IPS-20b (cell line): ENCODE results near the gene TAS2R19.
"Not testable (repeated sequence)": the region's sequence is repeated elsewhere in the genome, so short reads cannot be mapped to it uniquely, and the experiment has no call there.

Source experiments
- H3K27ac ChIP-seq: one replicate; pipeline ENCODE4 v1.5.1; 2013; ENCODE audit warnings: low read length
- H3K27me3 ChIP-seq: 2 replicates; pipeline ENCODE4 v1.6.1; 2013; ENCODE audit warnings: mild to moderate bottlenecking, low read length, inconsistent platforms; ENCODE audit not compliant: insufficient read depth
- H3K36me3 ChIP-seq: 2 replicates; pipeline ENCODE4 v1.6.1; 2013; ENCODE audit warnings: low read depth, mild to moderate bottlenecking, inconsistent platforms, low read length, moderate library complexity; ENCODE audit not compliant: insufficient read depth
- H3K4me1 ChIP-seq: 2 replicates; pipeline ENCODE4 v1.6.1; 2013; ENCODE audit warnings: mild to moderate bottlenecking, control low read depth, inconsistent platforms, low read length, moderate library complexity; ENCODE audit not compliant: insufficient read depth
- H3K4me3 ChIP-seq: 2 replicates; pipeline ENCODE4 v1.5.1; 2013; ENCODE audit warnings: mild to moderate bottlenecking, low read length, inconsistent platforms
- H3K9ac ChIP-seq: 2 replicates; pipeline ENCODE4 v1.6.1; 2013; ENCODE audit warnings: low read depth, mild to moderate bottlenecking, inconsistent platforms, low read length, moderate library complexity
- H3K9me3 ChIP-seq: 2 replicates; pipeline ENCODE4 v1.6.1; 2013; ENCODE audit warnings: mild to moderate bottlenecking, low read depth, low read length, inconsistent platforms; ENCODE audit not compliant: insufficient read depth

The TAS2R19 gene, protein sequence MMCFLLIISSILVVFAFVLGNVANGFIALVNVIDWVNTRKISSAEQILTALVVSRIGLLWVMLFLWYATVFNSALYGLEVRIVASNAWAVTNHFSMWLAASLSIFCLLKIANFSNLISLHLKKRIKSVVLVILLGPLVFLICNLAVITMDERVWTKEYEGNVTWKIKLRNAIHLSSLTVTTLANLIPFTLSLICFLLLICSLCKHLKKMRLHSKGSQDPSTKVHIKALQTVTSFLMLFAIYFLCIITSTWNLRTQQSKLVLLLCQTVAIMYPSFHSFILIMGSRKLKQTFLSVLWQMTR

GRCh38 chr12:11022520-11022919 is at the start of gene TAS2R19:
TAS2R19 (minus strand) TSS chr12:11022620; CDS start chr12:11022571, 49 bp downstream.
- Histone ChIP-seq H3K36me3 (no peaks in the 10 kb centered on the region), H3K27me3 (no peaks in the 10 kb centered on the region), H3K9me3 (no peaks in the 10 kb centered on the region), H3K27ac (no peak within 1 kb of the TSS), H3K4me1 (no peaks in the 10 kb centered on the region), H3K4me3 (no peak within 1 kb of the TSS), H3K9ac (no peak within 1 kb of the TSS)

DNA sequence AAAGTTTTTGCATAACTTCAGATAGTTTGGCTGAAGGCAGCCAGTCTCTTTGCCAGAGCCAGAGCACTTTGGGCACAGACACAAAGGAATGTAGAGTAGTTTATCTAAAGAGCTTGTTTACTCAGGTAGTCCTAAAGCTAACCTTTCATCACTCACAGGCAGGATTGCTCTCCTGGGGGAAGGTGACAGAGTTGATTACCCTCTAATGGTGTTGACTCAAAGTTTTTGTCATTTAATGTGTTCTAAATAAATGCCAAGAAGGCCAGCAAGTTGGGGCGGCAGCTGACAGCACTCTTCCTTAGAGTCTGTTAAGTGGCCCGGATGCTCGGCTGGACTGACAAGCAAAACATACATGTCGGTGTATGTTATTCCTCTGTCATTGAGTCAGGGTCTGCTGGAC is 49.0 kb upstream of the TAS2R19 start:
- H3K36me3 ChIP-seq: no peaks in the 10 kb centered on the region
- H3K27ac ChIP-seq: no peak overlapping the region
- no peak overlapping the region for H3K4me3 ChIP-seq
- no peak overlapping the region for H3K9ac ChIP-seq
- no peaks in the 10 kb centered on the region for H3K9me3 ChIP-seq
- H3K27me3 ChIP-seq: no peaks in the 10 kb centered on the region
- H3K4me1 ChIP-seq: peaks cover 17% of the 10 kb centered on the region; the same call in 1 of the 2 replicates

- no peak overlapping the region for H3K27ac ChIP-seq
- no peak overlapping the region for H3K4me3 ChIP-seq
- no peaks in the 10 kb centered on the region for H3K27me3 ChIP-seq
- no peaks in the 10 kb centered on the region for H3K9me3 ChIP-seq
- H3K4me1 ChIP-seq: peaks cover 17% of the 10 kb centered on the region; the same call in 1 of the 2 replicates
- H3K36me3 ChIP-seq: no peaks in the 10 kb centered on the region
- H3K9ac ChIP-seq: no peak overlapping the region
Measured at GRCh38 chr12:11070999-11071398, 48.6 kb upstream of the TAS2R19 start.

GRCh38 chr12:11069854-11070365 is 47.5 kb upstream of the TAS2R19 start:
- H3K4me3 ChIP-seq: no peak overlapping the region
- H3K27ac ChIP-seq: no peak overlapping the region
- H3K36me3 ChIP-seq: no peaks in the 10 kb centered on the region
- no peak overlapping the region for H3K9ac ChIP-seq
- H3K9me3 ChIP-seq: no peaks in the 10 kb centered on the region
- peaks cover 17% of the 10 kb centered on the region; the same call in 1 of the 2 replicates for H3K4me1 ChIP-seq
- H3K27me3 ChIP-seq: no peaks in the 10 kb centered on the region

GRCh38 chr12:11067514-11067913 is 45.1 kb upstream of the TAS2R19 start:
- no peaks in the 10 kb centered on the region for H3K27me3 ChIP-seq
- H3K4me1 ChIP-seq: peaks cover 17% of the 10 kb centered on the region; the same call in 1 of the 2 replicates
- no peaks in the 10 kb centered on the region for H3K9me3 ChIP-seq

GRCh38 chr12:11062194-11062593 is 39.8 kb upstream of the TAS2R19 start, which contains the start of gene TAS2R46:
TAS2R46 (minus strand) TSS chr12:11062294; CDS start chr12:11062294, 0 bp downstream.
- H3K27me3 ChIP-seq, H3K4me3 ChIP-seq, H3K9me3 ChIP-seq, H3K4me1 ChIP-seq, H3K27ac ChIP-seq, H3K36me3 ChIP-seq, H3K9ac ChIP-seq: not testable (repeated sequence)

More at GRCh38 chr12:11067514-11067913, 45.1 kb upstream of the TAS2R19 start:
- Histone ChIP-seq H3K27ac (no peak overlapping the region), H3K36me3 (no peaks in the 10 kb centered on the region), H3K9ac (no peak overlapping the region), H3K4me3 (no peak overlapping the region)

DNA sequence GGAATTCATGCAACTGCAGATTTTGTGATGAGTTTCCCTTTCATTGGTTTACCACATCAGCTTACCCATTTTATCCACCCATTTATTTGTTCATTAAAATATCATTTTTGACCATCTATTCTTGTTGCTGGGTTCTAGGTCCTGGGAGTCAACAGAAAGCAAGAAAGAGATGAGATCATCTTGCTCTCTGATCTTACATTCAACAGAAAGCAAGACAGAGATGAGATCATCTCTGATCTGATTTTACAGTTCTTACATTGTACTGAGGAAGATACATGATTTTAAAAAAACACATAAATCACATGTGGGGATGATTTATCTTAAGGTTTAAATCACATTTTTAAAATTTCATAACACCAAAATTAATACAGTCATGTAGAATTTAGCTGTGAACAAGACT is 37.4 kb upstream of the TAS2R19 start:
- Histone ChIP-seq H3K27ac (no peak overlapping the region), H3K36me3 (no peaks in the 10 kb centered on the region), H3K9me3 (no peaks in the 10 kb centered on the region), H3K9ac (no peak overlapping the region), H3K27me3 (no peaks in the 10 kb centered on the region), H3K4me1 (no peaks in the 10 kb centered on the region), H3K4me3 (no peak overlapping the region)

DNA sequence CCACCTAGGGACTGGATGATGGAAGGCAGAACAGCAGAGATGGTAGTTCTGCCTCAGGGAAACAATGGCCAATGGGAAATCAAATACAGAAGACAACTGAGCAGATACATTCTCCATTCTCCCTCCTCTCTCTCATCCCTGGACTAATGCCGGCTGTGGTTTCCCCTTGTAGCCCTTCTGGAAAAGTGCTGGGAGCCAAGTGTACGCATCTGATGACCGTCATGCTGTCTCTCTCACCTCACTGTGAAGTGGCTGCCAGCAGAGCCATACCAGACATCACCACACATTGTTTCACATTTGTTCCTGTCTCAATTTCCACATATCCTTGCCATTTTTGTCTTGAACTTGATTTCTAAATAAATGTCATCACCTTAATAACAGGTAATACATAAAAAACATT is 36.6 kb upstream of the TAS2R19 start:
- Histone ChIP-seq H3K9me3 (no peaks in the 10 kb centered on the region), H3K4me1 (no peaks in the 10 kb centered on the region), H3K4me3 (no peak overlapping the region), H3K27ac (no peak overlapping the region), H3K27me3 (no peaks in the 10 kb centered on the region), H3K9ac (no peak overlapping the region), H3K36me3 (no peaks in the 10 kb centered on the region)

DNA sequence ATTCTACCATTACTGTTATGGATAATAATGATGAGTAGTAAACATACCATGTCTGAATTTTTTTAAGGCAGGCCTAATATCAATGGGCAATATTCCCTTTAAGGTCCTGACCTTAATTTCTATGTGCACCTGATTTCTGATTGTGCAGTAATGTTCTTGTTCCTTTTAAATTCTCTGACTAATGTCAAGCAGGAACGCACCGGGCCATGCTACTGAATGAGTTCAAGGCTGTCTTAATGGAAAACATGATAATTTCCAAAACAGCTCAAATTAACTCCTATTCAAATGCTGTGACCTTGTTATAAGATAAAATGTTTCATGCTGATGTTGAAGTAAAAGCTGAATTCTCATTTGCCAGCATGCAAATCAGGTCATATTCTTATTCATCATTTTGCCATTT is 32.9 kb upstream of the TAS2R19 start:
- H3K4me3 ChIP-seq: no peak overlapping the region
- no peak overlapping the region for H3K9ac ChIP-seq
- H3K4me1 ChIP-seq: no peaks in the 10 kb centered on the region
- peaks cover 6% of the 10 kb centered on the region for H3K36me3 ChIP-seq
- H3K9me3 ChIP-seq: peaks cover 21% of the 10 kb centered on the region
- no peaks in the 10 kb centered on the region for H3K27me3 ChIP-seq
- no peak overlapping the region for H3K27ac ChIP-seq

GRCh38 chr12:11049806-11050531 is 27.5 kb upstream of the TAS2R19 start:
- Histone ChIP-seq H3K36me3 (peaks cover 15% of the 10 kb centered on the region), H3K9me3 (peaks cover 21% of the 10 kb centered on the region)
- not testable (repeated sequence) for H3K27ac ChIP-seq, H3K4me1 ChIP-seq, H3K27me3 ChIP-seq, H3K9ac ChIP-seq, H3K4me3 ChIP-seq

- not testable (repeated sequence) for H3K9me3 ChIP-seq, H3K9ac ChIP-seq, H3K27ac ChIP-seq, H3K4me1 ChIP-seq, H3K4me3 ChIP-seq, H3K27me3 ChIP-seq, H3K36me3 ChIP-seq
Measured at GRCh38 chr12:11041366-11041765, 18.9 kb upstream of the TAS2R19 start.

GRCh38 chr12:11040162-11040561 is 17.7 kb upstream of the TAS2R19 start:
- no peak overlapping the region for H3K4me3 ChIP-seq
- H3K27ac ChIP-seq: no peak overlapping the region
- no peaks in the 10 kb centered on the region for H3K9me3 ChIP-seq
- H3K36me3 ChIP-seq: no peaks in the 10 kb centered on the region
- H3K27me3 ChIP-seq: no peaks in the 10 kb centered on the region
- no peak overlapping the region for H3K9ac ChIP-seq
- no peaks in the 10 kb centered on the region for H3K4me1 ChIP-seq
